SK-N-SH (cell line): Measurements from ENCODE around the gene ZNF682. TPM values are rescaled to one million over a fixed set of nuclear protein-coding genes. Genes with fewer than 3 reads are reported as not detected.

Source experiments
- CTCF ChIA-PET: fragments of 300-600, 350-600 bp; formaldehyde crosslinking; extraction: SDS; loops from one replicate; lab custom pipeline; 2021; lab: Yijun Ruan, JAX
- POLR2A ChIA-PET: fragments of 350-600 bp; sonication (Branson Sonifier 250); formaldehyde crosslinking; extraction: SDS; loops from one replicate; lab custom pipeline; 2020; ENCODE audit warnings: antibody characterized with exemption, inconsistent platforms; lab: Yijun Ruan, JAX
- DNase-seq: peaks from one replicate; pipeline ENCODE4 v3.0.0; 2012
- H2AFZ ChIP-seq: fragments of 200-600 bp; sonication (generic); 2 replicates; pipeline ENCODE4 v1.8.1; 2016; ENCODE audit warnings: antibody characterized with exemption, mild to moderate bottlenecking, low read depth
- H3F3A ChIP-seq: fragments of 200-600 bp; sonication (generic); replicated peaks from 2 replicates; pipeline ENCODE3; 2016; ENCODE audit warnings: antibody characterized with exemption, mild to moderate bottlenecking; ENCODE audit not compliant: insufficient read depth
- H3K27ac ChIP-seq, 2 experiments: fragments of 200-500 bp in 1 of 2; fragments of 200-600 bp in 1 of 2; sonication (Bioruptor generic) in 1 of 2; sonication (generic), shearing (Covaris generic) in 1 of 2; 2 replicates each; pipeline versions ENCODE4 v1.5.1 to v1.6.1; 2014 to 2016; ENCODE audit warnings: low read depth in 2 of 2, inconsistent platforms in 1 of 2, low read length in 1 of 2, mild to moderate bottlenecking in 1 of 2, mixed read lengths in 1 of 2
- H3K27me3 ChIP-seq: fragments of 200-600 bp; sonication (generic), shearing (Covaris generic); 2 replicates; pipeline ENCODE4 v1.6.1; 2016; ENCODE audit warnings: mixed run types; ENCODE audit not compliant: insufficient read depth
- H3K36me3 ChIP-seq, 2 experiments: fragments of 200-500 bp in 1 of 2; fragments of 200-600 bp in 1 of 2; sonication (Bioruptor generic) in 1 of 2; sonication (generic) in 1 of 2; replicated peaks in 1 of 2; 2 replicates each; pipeline versions ENCODE3 to v1.5.1; 2014 to 2016; ENCODE audit warnings: low read length in 1 of 2, mild to moderate bottlenecking in 1 of 2; ENCODE audit not compliant: insufficient read depth in 2 of 2, control insufficient read depth in 1 of 2
- H3K4me1 ChIP-seq, 2 experiments: fragments of 200-500 bp in 1 of 2; fragments of 200-600 bp in 1 of 2; sonication (Bioruptor generic) in 1 of 2; sonication (generic), shearing (Covaris generic) in 1 of 2; 2 replicates each; pipeline versions ENCODE4 v1.5.1 to v1.6.1; 2014 to 2016; ENCODE audit warnings: low read depth in 1 of 2, low read length in 1 of 2, mixed run types in 1 of 2; ENCODE audit not compliant: insufficient read depth in 2 of 2, control insufficient read depth in 1 of 2
- H3K4me2 ChIP-seq: fragments of 200-600 bp; sonication (generic), shearing (Covaris generic); 2 replicates; pipeline ENCODE4 v1.6.1; 2017; ENCODE audit warnings: mixed run types
- H3K4me3 ChIP-seq, 2 experiments: fragments of 200-500 bp in 1 of 2; fragments of 200-600 bp in 1 of 2; sonication (Bioruptor generic) in 1 of 2; sonication (generic), shearing (Covaris generic) in 1 of 2; 2 replicates each; pipeline versions ENCODE4 v1.5.1 to v1.8.1; 2014 to 2016; ENCODE audit warnings: low read depth in 2 of 2, inconsistent platforms in 1 of 2, low read length in 1 of 2, mild to moderate bottlenecking in 1 of 2, mixed read lengths in 1 of 2, moderate library complexity in 1 of 2
- H3K79me2 ChIP-seq: fragments of 200-600 bp; sonication (generic); 2 replicates; pipeline ENCODE4 v1.8.1; 2017; ENCODE audit warnings: mild to moderate bottlenecking; ENCODE audit not compliant: insufficient read depth
- H3K9ac ChIP-seq: fragments of 200-600 bp; sonication (generic); 2 replicates; pipeline ENCODE4 v1.6.1; 2017; ENCODE audit warnings: mixed run types
- H3K9me2 ChIP-seq: fragments of 200-600 bp; sonication (generic); 2 replicates; pipeline ENCODE4 v1.6.1; 2017; ENCODE audit warnings: mixed run types
- H3K9me3 ChIP-seq: fragments of 200-600 bp; sonication (generic); 2 replicates; pipeline ENCODE4 v1.6.1; 2017; ENCODE audit warnings: mixed run types, mild to moderate bottlenecking, moderate library complexity
- H4K20me1 ChIP-seq: fragments of 200-600 bp; sonication (generic); 2 replicates; pipeline ENCODE4 v1.6.1; 2017; ENCODE audit warnings: mild to moderate bottlenecking, mixed run types; ENCODE audit not compliant: insufficient read depth
- CTCF ChIP-seq: fragments of 200-600 bp; sonication (generic); IDR thresholded peaks from 2 replicates; pipeline ENCODE4 v1.6.1; 2017; ENCODE audit warnings: antibody characterized with exemption, mild to moderate bottlenecking, moderate library complexity
- EZH2phosphoT487 ChIP-seq: fragments of 200-600 bp; sonication (generic); IDR thresholded peaks from 2 replicates; pipeline ENCODE4 v1.6.1; 2017; ENCODE audit warnings: low read depth, mixed run types, mild to moderate bottlenecking, antibody characterized with exemption, moderate library complexity, borderline replicate concordance
- FOXJ3 ChIP-seq: sonication (generic); formaldehyde crosslinking; IDR thresholded peaks from 2 replicates; pipeline ENCODE4 v1.5.1; 2020; ENCODE audit warnings: mild to moderate bottlenecking, missing genetic modification reagents
- FOXM1 ChIP-seq: IDR thresholded peaks from 2 replicates; pipeline ENCODE4 v1.4.0; 2012; ENCODE audit warnings: low read depth, mild to moderate bottlenecking
- GATA2 ChIP-seq: sonication (generic); formaldehyde crosslinking; IDR thresholded peaks from 2 replicates; pipeline ENCODE4 v1.5.0; 2020; ENCODE audit warnings: mild to moderate bottlenecking, missing genetic modification reagents
- NRF1 ChIP-seq: IDR thresholded peaks from 2 replicates; pipeline ENCODE4 v1.6.1; 2012; ENCODE audit warnings: low read depth, mild to moderate bottlenecking, low read length
- RAD21 ChIP-seq: IDR thresholded peaks from 2 replicates; pipeline ENCODE4 v1.6.1; 2012; ENCODE audit warnings: mild to moderate bottlenecking, low read length
- REST ChIP-seq: IDR thresholded peaks from 2 replicates; pipeline ENCODE4 v1.6.1; 2012; ENCODE audit warnings: mild to moderate bottlenecking, low read depth, low read length, moderate library complexity
- SMC3 ChIP-seq: IDR thresholded peaks from 2 replicates; pipeline ENCODE4 v1.6.1; 2012; ENCODE audit warnings: low read depth, low read length, improper control_type of control experiment
- WGBS: methylation state at CpG from one replicate; pipeline ENCODE4 v1.1.6; 2017; ENCODE audit warnings: low lambda C conversion rate; 5-methylcytosine and 5-hydroxymethylcytosine counted together
- polyA plus RNA-seq, 3 experiments: library from polyadenylated mRNA; depleted of rRNA; stranded (reverse); fragments of >200 nt; gene quantifications; 2 replicates each; pipeline ENCODE4 v1.2.3, GENCODE V29; 2012

The ZNF682 gene
- polyA plus RNA-seq, 1 of the 3 experiments (the other 2 are of a cell fraction): 1.7 TPM

- Histone ChIP-seq H3K9me2 (no peaks in the 10 kb centered on the region), H3K36me3 (peaks cover 20 to 55% of the 10 kb centered on the region in 2 experiments), H3K79me2 (no peaks in the 10 kb centered on the region), H3F3A (no peaks in the 10 kb centered on the region), H3K27me3 (no peaks in the 10 kb centered on the region), H3K4me3 (no peak overlapping the region), H3K27ac (no peak overlapping the region), H3K4me2 (no peak overlapping the region), H2AFZ (no peak overlapping the region), H3K9ac (no peak overlapping the region), H4K20me1 (no peaks in the 10 kb centered on the region), H3K4me1 (no peaks in the 10 kb centered on the region), H3K9me3 (peaks cover 39% of the 10 kb centered on the region)
- POLR2A ChIA-PET: no interaction called here
- no peak for DNase-seq
- 95% methylated on average over 2 of the region's 2 CpGs for WGBS
- CTCF ChIA-PET: no interaction called here
- TF ChIP-seq GATA2 (CRISPR knock-in tag): no peak
- TF ChIP-seq FOXJ3: no peak
- TF ChIP-seq EZH2phosphoT487: no peak
- no peak for TF ChIP-seq NRF1
These were observed 33.6 kb downstream of the ZNF682 start for GRCh38 chr19:20005741-20006140.

- CTCF ChIA-PET: interaction anchor here (0.7 to 1.7 kb wide), 11 partner anchors 10 to 240 kb away, joined by 3 to 12 read pairs (median 3); partner anchors contain the start of gene ZNF90
- Histone ChIP-seq H3K9me2 (no peaks in the 10 kb centered on the region), H3K4me2 (no peak overlapping the region), H3K9me3 (no peaks in the 10 kb centered on the region), H4K20me1 (no peaks in the 10 kb centered on the region), H3K27me3 (no peaks in the 10 kb centered on the region), H2AFZ (no peak overlapping the region), H3K9ac (no peak overlapping the region), H3F3A (no peaks in the 10 kb centered on the region), H3K27ac (no peak overlapping the region), H3K79me2 (no peaks in the 10 kb centered on the region), H3K36me3 (peaks cover 0 to 4% of the 10 kb centered on the region in 2 experiments), H3K4me1 (no peaks in the 10 kb centered on the region), H3K4me3 (no peak overlapping the region)
- DNase-seq: peak; percentile 47
- POLR2A ChIA-PET: no interaction called here
- WGBS: 17% methylated on average over 7 of the region's 7 CpGs
- TF ChIP-seq REST (no peak), RAD21 (peak; percentile 65), FOXM1 (no peak), SMC3 (peak; percentile 20; the same call in 1 of the 2 replicates), CTCF (peak; percentile 48)
These were observed 41.5 kb downstream of the ZNF682 start for GRCh38 chr19:19997656-19998268.
